T-helper 1 cell (primary cell): ENCODE measurements around the gene CXXC5.
"Not testable (repeated sequence)": the region's sequence is repeated elsewhere in the genome, so short reads cannot be mapped to it uniquely, and the experiment has no call there.

Source experiments
- DNase-seq, 5 donors: peaks; one replicate each; pipeline ENCODE4 v3.0.0-alpha.2; 2012 to 2020

The CXXC5 gene

DNA sequence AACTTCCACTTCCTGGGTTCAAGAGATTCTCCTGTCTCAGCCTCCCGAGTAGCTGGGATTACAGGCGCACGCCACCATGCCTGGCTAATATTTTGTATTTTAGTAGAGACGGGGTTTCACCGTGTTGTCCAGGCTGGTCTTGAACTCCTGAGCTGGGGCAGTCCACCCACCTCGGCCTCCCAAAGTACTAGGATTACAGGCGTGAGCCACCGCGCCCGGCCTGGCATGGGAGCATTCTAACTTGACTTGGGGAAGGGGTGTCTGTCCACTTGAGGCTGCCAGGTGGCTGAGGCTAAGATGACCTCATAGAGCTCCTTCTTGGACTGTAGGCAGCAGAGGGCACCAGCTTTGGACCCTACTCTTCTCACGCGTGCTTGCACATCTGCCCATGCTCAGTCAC, 65.7 kb downstream of the CXXC5 start:
- DNase-seq: not testable (repeated sequence)

DNA sequence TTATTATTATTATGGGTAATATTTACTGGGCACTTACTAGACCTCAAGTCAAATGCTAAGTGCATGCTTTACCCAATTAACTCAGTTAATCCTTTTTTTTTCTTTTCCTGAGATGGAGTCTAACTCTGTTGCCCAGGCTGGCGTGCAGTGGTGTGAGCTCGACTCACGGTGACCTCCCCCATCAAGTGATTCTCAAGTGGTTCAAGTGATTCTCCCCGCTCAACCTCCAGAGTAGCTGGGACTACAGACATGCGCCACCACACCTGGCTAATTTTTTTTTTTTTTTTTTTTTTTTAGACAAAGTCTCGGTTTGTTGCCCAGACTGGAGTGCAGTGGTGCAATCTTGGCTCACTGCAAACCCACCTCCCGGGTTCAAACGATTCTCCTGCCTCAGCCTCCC, 69.1 kb downstream of the CXXC5 start:
- no peak for DNase-seq

DNA sequence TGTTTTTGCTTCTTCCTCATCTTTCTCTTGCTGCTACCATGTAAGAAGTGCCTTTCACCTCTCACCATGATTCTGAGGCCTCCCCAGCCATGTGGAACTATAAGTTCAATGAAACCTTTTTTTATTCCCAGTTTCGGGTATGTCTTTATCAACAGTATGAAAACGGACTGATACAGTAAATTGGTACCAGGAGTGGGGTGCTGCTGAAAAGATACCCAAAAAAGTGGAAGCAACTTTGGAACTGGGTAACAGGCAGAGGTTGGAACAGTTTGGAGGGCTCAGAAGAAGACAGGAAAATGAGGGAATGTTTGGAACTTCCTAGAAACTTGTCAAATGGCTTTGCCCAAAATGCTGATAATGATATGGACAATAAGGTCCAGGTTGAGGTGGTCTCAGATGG, 70.3 kb downstream of the CXXC5 start:
- not testable (repeated sequence) for DNase-seq

DNA sequence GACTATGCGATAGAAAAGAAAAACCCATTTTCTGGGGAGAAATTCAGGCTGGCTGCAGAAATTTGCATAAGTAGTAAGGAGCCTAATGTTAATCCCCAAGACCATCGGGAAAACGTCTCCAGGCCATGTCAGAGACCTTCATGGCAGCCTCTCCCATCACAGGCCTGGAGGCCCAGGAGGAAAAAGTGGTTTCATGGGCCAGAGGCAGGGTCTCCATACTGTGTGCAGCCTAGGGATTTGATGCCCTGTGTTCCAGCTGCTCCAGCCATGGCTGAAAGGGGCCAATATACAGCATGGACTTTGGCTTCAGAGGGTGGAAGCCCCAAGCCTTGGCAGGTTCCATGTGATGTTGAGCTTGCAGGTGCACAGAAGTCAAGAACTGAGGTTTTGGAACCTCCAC, 71.8 kb downstream of the CXXC5 start:
- DNase-seq: not testable (repeated sequence)

DNA sequence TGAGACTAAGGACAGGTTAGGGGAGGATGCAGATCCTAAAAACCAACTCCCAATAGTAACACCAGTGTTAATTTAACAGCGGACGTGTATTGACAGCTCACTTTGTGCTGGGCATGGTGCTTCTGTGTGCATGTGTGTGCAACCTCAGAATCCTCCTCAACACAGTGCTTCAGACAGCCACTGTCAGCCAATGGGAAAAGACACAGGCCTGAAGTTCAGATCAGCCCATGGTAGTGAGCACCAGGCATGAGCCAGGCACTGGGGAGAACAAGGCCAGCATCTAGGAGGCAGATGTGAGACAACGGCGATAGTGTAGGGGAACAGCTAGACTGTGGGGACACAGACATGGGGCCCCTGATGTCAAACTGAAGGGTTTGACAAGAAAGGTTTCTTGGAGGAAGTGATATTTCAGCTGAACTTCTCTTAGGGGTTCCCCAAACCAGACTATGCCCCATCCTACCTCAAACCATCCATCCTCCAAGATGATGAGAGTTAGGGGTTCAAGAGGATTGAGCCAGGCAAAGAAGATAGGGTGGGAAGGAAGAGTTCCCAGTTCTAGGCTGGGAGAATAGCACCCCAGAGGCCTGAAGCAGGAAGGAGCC, 75.9 kb downstream of the CXXC5 start:
- no peak for DNase-seq

DNA sequence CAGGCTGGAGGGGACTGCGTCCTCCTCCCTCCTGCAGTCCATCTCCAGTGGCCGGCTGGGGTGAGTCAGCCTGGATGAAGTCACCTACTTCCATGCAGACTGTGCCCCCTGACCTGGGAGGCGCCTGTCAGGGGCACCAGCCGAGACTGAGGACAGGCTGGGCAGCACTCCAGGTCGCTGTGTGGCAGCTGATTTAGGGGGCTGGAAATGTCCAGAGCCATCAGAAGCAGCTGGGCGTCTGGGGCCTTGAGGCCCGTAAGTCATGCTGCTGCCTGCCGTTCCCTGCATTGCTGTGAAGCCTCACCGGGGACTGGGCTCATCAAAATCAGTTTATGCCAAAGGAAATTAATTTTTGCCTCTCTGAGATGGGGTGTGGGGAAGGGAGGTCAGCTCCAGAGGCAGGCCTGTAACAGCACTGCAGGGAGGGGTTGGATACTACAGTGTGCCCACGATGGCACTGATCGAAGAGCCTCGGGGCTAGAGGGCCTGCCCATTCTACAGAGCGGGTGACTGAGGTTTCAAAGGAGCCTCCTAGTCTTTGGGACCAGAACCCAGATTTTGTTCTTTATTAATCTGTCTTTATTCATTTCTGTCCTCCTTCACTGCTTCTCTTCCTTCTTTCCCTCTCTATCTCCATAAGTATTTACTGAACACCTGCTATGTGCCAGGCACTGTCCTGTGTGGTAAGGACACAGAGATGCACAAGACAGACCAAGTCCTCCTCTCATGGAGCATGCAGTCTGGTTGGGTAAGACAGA, 77.1 kb downstream of the CXXC5 start:
- DNase-seq: no peak

DNA sequence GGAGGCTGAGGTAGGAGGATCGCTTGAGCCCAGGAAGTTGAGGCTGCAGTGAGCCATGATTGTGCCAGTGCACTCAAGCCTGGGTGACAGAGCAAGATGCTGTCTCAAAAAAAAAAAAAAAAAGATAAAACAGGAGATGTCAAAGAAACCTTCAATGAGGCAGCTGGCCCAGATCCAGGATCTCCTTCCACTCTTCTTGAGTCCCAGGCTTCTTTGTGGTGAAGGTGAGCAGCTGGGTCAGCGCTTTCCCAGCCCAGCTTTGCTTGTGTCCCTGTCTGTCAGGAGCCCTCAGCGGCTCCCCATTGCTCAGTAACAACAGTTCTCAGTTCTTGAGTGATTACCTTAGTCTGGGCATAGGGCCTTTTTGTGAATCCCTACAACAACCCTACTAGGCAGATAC, 78.1 kb downstream of the CXXC5 start:
- DNase-seq: no peak

DNA sequence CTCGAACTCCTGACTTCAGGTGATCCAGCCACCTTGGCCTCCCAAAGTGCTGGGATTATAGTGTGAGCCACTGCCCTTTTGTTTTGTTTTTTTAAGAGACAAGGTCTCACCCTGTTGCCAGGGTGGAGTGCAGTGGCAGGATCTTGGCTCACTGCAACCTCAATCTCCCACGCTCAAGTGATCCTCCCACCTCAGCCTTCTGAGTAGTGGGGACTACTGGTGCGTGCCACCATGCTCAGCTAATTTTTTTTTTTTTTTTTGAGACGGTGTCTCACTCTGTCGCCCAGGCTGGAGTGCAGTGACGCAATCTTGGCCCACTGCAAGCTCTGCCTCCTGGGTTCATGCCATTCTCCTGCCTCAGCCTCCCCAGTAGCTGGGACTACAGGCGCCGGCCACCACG, 79.5 kb downstream of the CXXC5 start:
- not testable (repeated sequence) for DNase-seq

DNA sequence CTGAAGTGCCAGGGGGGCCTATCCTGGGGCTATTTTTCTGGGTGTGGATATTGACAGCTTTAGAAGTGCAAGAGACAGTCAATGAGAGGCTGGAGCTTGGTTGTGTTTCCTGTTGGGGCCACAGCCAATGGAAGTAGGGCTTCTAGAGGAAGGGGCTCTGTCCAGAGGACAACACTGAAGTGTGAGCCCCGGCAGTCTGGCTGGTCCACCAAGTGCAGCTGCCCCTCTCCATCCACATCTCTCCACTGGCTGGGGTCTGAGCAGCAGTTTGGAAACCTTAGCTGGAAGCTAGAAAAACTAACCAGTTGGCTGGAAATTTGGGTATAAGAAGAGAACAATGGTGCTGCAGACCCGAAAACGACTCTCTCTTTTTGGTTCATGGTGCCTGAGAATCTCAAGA, 83.1 kb downstream of the CXXC5 start:
- DNase-seq: no peak

DNA sequence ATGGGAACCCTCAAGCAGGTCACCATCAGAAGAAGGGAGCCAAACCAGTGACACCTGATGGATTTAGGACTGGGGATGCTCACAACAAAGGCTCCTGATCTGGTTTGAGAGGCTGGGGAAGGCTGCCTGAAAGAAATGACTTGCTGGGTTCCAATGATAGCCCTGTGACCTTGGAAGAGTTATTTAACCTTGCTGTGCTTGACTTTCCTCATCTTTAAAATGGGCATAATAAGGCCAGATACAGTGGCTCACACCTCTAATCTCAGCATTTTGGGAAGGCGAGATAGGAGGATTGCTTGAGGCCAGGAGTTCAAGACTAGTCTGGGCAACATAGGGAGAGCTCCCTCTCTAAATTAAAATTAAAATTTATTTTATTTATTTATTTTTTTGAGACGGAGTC, 83.9 kb downstream of the CXXC5 start:
- no peak for DNase-seq

DNA sequence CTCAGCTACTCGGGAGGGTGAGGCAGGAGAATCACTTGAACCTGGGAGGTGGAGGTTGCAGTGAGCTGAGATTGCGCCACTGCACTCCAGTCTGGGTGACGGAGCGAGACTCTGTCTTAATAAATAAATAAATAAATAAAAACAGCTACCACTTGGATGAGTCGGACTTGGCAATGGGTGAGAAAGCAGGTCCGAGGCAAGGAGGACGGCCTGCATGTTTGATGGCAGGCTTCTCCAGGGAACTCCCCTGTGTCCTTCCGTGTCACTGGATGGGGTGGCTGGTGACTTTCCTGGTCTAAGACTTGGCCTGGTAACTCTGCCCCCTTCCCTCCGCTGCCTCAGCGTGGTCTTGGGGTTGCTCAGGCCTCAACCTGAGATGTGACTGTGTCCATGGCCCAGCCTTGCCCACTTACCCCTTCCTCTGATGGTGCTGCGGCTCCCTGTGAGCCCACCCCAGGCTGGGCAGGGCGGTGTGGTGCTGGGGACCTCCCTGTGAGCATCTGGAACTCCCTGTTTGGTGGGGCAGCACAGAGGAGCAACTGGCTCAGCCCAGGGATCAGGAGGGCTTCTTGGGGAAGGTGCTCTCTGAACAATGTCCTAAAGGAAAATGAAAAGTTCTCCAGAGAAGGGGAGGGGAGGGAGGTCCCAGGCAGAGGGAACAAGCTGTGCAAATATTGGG, 85.0 kb downstream of the CXXC5 start:
- no peak for DNase-seq
